WERI-Rb-1 (cell line): ENCODE data around the gene TSPEAR.
A peak's percentile ranks its signal among the peaks of the same experiment; 100 is the strongest.
"Not testable (repeated sequence)": the region's sequence is repeated elsewhere in the genome, so short reads cannot be mapped to it uniquely, and the experiment has no call there.

ENCODE experiments used
- DNase-seq: peaks from one replicate; pipeline ENCODE4 v3.0.0-alpha.2; 2020
- H3K27ac ChIP-seq: fragments of 250-450 bp; sonication (Bioruptor Pico); 2 replicates; pipeline ENCODE4 v1.5.1; 2020; ENCODE audit warnings: mild to moderate bottlenecking, moderate library complexity
- H3K27me3 ChIP-seq: fragments of 250-450 bp; sonication (Bioruptor Pico); 2 replicates; pipeline ENCODE4 v1.5.1; 2021; ENCODE audit warnings: mild to moderate bottlenecking, low read depth, moderate library complexity; ENCODE audit not compliant: insufficient read depth, severe bottlenecking
- H3K36me3 ChIP-seq: fragments of 250-450 bp; sonication (Bioruptor Pico); 2 replicates; pipeline ENCODE4 v1.5.1; 2020; ENCODE audit warnings: mild to moderate bottlenecking, moderate library complexity
- H3K4me3 ChIP-seq: 2 replicates; pipeline ENCODE4 v1.5.1; 2011; ENCODE audit warnings: low read depth, mild to moderate bottlenecking, control low read depth, low read length
- H3K9me3 ChIP-seq: fragments of 250-450 bp; sonication (Bioruptor Pico); 2 replicates; pipeline ENCODE4 v1.5.1; 2021; ENCODE audit warnings: mild to moderate bottlenecking, moderate library complexity; ENCODE audit not compliant: severe bottlenecking
- CTCF ChIP-seq: IDR thresholded peaks from 2 replicates; pipeline ENCODE4 v1.5.1; 2011; ENCODE audit warnings: low read depth, mild to moderate bottlenecking, control low read depth, inconsistent platforms, low read length

Gene TSPEAR

GRCh38 chr21:44637018-44637850 lies 74.1 kb downstream of the TSPEAR start, which contains the start of gene KRTAP10-10:
Gene KRTAP10-10, plus strand, starts transcription at chr21:44637356. Its CDS starts 62 bp downstream, at chr21:44637418.
- Histone ChIP-seq H3K27ac (no peak within 1 kb of the TSS), H3K4me3 (no peak within 1 kb of the TSS), H3K9me3 (peaks cover 21% of the 10 kb centered on the region), H3K27me3 (no peaks in the 10 kb centered on the region), H3K36me3 (no peaks in the 10 kb centered on the region)
- DNase-seq = peak; percentile 45
- no peak for TF ChIP-seq CTCF

- Histone ChIP-seq H3K9me3 (peaks cover 29% of the 10 kb centered on the region), H3K36me3 (no peaks in the 10 kb centered on the region), H3K27ac (no peak overlapping the region), H3K4me3 (no peak overlapping the region), H3K27me3 (no peaks in the 10 kb centered on the region)
- no peak for DNase-seq
- no peak for TF ChIP-seq CTCF
These were observed 75.0 kb downstream of the TSPEAR start for GRCh38 chr21:44636209-44637017.

- no peak for TF ChIP-seq CTCF
These were observed 79.3 kb downstream of the TSPEAR start for GRCh38 chr21:44632067-44632466.

GRCh38 chr21:44630440-44630839 lies 80.9 kb downstream of the TSPEAR start:
- TF ChIP-seq CTCF = no peak
- no peak overlapping the region for H3K27ac ChIP-seq
- peaks cover 32% of the 10 kb centered on the region for H3K9me3 ChIP-seq
- no peaks in the 10 kb centered on the region for H3K27me3 ChIP-seq
- no peaks in the 10 kb centered on the region for H3K36me3 ChIP-seq
- DNase-seq = no peak
- no peak overlapping the region for H3K4me3 ChIP-seq

More at GRCh38 chr21:44632067-44632466, 79.3 kb downstream of the TSPEAR start:
- Histone ChIP-seq H3K27ac (no peak overlapping the region), H3K36me3 (no peaks in the 10 kb centered on the region), H3K9me3 (peaks cover 25% of the 10 kb centered on the region), H3K4me3 (no peak overlapping the region), H3K27me3 (no peaks in the 10 kb centered on the region)
- DNase-seq = no peak

GRCh38 chr21:44628707-44629391 lies 82.5 kb downstream of the TSPEAR start:
- H3K9me3 ChIP-seq = peaks cover 46% of the 10 kb centered on the region
- H3K36me3 ChIP-seq = no peaks in the 10 kb centered on the region
- no peak overlapping the region for H3K4me3 ChIP-seq
- H3K27ac ChIP-seq = no peak overlapping the region
- TF ChIP-seq CTCF = no peak
- DNase-seq = no peak
- no peaks in the 10 kb centered on the region for H3K27me3 ChIP-seq

- not testable (repeated sequence) for H3K4me3 ChIP-seq, DNase-seq, H3K27ac ChIP-seq, H3K36me3 ChIP-seq, H3K27me3 ChIP-seq
- peaks cover 55% of the 10 kb centered on the region for H3K9me3 ChIP-seq
These were observed 83.5 kb downstream of the TSPEAR start for GRCh38 chr21:44627831-44628233.

- H3K27ac ChIP-seq, H3K4me3 ChIP-seq: not testable (repeated sequence)
- H3K9me3 ChIP-seq = peaks cover 55% of the 10 kb centered on the region
These were observed 84.1 kb downstream of the TSPEAR start for GRCh38 chr21:44627181-44627822.

More at GRCh38 chr21:44627181-44627822, 84.1 kb downstream of the TSPEAR start:
- not testable (repeated sequence) for H3K27me3 ChIP-seq, DNase-seq, H3K36me3 ChIP-seq
